OCI-LY1 (cell line): ENCODE data around the gene EML5.

ENCODE experiments used
- H2AFZ ChIP-seq: fragments of 200-600 bp; sonication (generic), shearing (Covaris generic); 2 replicates; pipeline ENCODE4 v1.6.0; 2014; ENCODE audit warnings: antibody characterized with exemption, mild to moderate bottlenecking, low read length
- H3F3A ChIP-seq: fragments of 200-600 bp; sonication (generic), shearing (Covaris generic); 2 replicates; pipeline ENCODE4 v1.6.0; 2014; ENCODE audit warnings: mild to moderate bottlenecking, antibody characterized with exemption, low read length, moderate library complexity; ENCODE audit not compliant: insufficient read depth
- H3K27ac ChIP-seq: fragments of 200-600 bp; sonication (generic); 2 replicates; pipeline ENCODE4 v1.5.1; 2014; ENCODE audit warnings: low read length, mixed run types, mild to moderate bottlenecking, low read depth; ENCODE audit not compliant: poor library complexity, severe bottlenecking
- H3K27me3 ChIP-seq: fragments of 200-600 bp; sonication (generic); 2 replicates; pipeline ENCODE4 v1.6.0; 2014; ENCODE audit warnings: antibody characterized with exemption, mild to moderate bottlenecking, low read length, moderate library complexity; ENCODE audit not compliant: insufficient read depth
- H3K36me3 ChIP-seq: fragments of 200-600 bp; sonication (generic); 2 replicates; pipeline ENCODE4 v1.6.1; 2014; ENCODE audit warnings: mild to moderate bottlenecking, antibody characterized with exemption, low read length, moderate library complexity, mixed read lengths; ENCODE audit not compliant: insufficient read depth
- H3K4me1 ChIP-seq: fragments of 200-600 bp; sonication (generic); 2 replicates; pipeline ENCODE4 v1.5.1; 2014; ENCODE audit warnings: mild to moderate bottlenecking, low read length, moderate library complexity; ENCODE audit not compliant: insufficient read depth, severe bottlenecking
- H3K4me2 ChIP-seq: fragments of 200-600 bp; sonication (generic), shearing (Covaris generic); 2 replicates; pipeline ENCODE4 v1.6.1; 2014; ENCODE audit warnings: low read length
- H3K4me3 ChIP-seq: fragments of 200-600 bp; sonication (generic); 2 replicates; pipeline ENCODE4 v1.5.1; 2014; ENCODE audit warnings: low read length, low read depth, mild to moderate bottlenecking, mixed read lengths; ENCODE audit not compliant: poor library complexity, severe bottlenecking
- H3K79me2 ChIP-seq: fragments of 200-600 bp; shearing (Covaris generic); 2 replicates; pipeline ENCODE4 v1.6.1; 2016; ENCODE audit warnings: mixed run types, low read length, mixed read lengths; ENCODE audit not compliant: insufficient read depth
- H3K9ac ChIP-seq: fragments of 200-600 bp; sonication (generic), shearing (Covaris generic); 2 replicates; pipeline ENCODE4 v1.6.1; 2014; ENCODE audit warnings: mild to moderate bottlenecking, low read length, mixed read lengths
- H3K9me2 ChIP-seq: fragments of 200-600 bp; sonication (generic), shearing (Covaris generic); 2 replicates; pipeline ENCODE4 v1.6.1; 2014; ENCODE audit warnings: low read depth, mild to moderate bottlenecking, low read length, mixed read lengths
- H3K9me3 ChIP-seq: fragments of 200-600 bp; shearing (Covaris generic); 2 replicates; pipeline ENCODE4 v1.6.1; 2014; ENCODE audit warnings: low read length, mixed read lengths
- H4K20me1 ChIP-seq: fragments of 200-600 bp; sonication (generic), shearing (Covaris generic); 2 replicates; pipeline ENCODE4 v1.6.0; 2016; ENCODE audit warnings: mild to moderate bottlenecking, low read length; ENCODE audit not compliant: insufficient read depth
- EZH2 ChIP-seq: fragments of 200-600 bp; sonication (generic), shearing (Covaris generic); IDR thresholded peaks from 2 replicates; pipeline ENCODE4 v1.8.0; 2017; ENCODE audit warnings: borderline replicate concordance, mixed run types, mild to moderate bottlenecking, antibody characterized with exemption, low read length, moderate library complexity, mixed read lengths
- TF ChIP-seq, protein P1 (sequence below): fragments of 200-600 bp; sonication (generic), shearing (Covaris generic); IDR thresholded peaks from 2 replicates; pipeline ENCODE4 v1.5.1; 2017; ENCODE audit warnings: mild to moderate bottlenecking, antibody characterized with exemption, low read length, moderate library complexity, mixed read lengths

EML5 gene

GRCh38 chr14:88840926-88841325, 48.2 kb upstream of the EML5 start:
- H4K20me1 ChIP-seq = no peaks in the 10 kb centered on the region
- H3K9ac ChIP-seq = no peak overlapping the region
- H3K36me3 ChIP-seq = no peaks in the 10 kb centered on the region
- no peaks in the 10 kb centered on the region for H3K27me3 ChIP-seq
- H3K79me2 ChIP-seq = no peaks in the 10 kb centered on the region
- no peaks in the 10 kb centered on the region for H3K9me2 ChIP-seq
- no peak overlapping the region for H3K4me3 ChIP-seq
- no peak overlapping the region for H3K27ac ChIP-seq
- H3F3A ChIP-seq = no peaks in the 10 kb centered on the region
- TF ChIP-seq, protein P1, sequence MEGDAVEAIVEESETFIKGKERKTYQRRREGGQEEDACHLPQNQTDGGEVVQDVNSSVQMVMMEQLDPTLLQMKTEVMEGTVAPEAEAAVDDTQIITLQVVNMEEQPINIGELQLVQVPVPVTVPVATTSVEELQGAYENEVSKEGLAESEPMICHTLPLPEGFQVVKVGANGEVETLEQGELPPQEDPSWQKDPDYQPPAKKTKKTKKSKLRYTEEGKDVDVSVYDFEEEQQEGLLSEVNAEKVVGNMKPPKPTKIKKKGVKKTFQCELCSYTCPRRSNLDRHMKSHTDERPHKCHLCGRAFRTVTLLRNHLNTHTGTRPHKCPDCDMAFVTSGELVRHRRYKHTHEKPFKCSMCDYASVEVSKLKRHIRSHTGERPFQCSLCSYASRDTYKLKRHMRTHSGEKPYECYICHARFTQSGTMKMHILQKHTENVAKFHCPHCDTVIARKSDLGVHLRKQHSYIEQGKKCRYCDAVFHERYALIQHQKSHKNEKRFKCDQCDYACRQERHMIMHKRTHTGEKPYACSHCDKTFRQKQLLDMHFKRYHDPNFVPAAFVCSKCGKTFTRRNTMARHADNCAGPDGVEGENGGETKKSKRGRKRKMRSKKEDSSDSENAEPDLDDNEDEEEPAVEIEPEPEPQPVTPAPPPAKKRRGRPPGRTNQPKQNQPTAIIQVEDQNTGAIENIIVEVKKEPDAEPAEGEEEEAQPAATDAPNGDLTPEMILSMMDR = no peak
- no peak for TF ChIP-seq EZH2
- H3K4me1 ChIP-seq = no peaks in the 10 kb centered on the region
- no peak overlapping the region for H3K4me2 ChIP-seq
- H3K9me3 ChIP-seq = no peaks in the 10 kb centered on the region
- H2AFZ ChIP-seq = no peak overlapping the region

GRCh38 chr14:88838015-88838414, 45.3 kb upstream of the EML5 start:
- Histone ChIP-seq H3F3A (no peaks in the 10 kb centered on the region), H3K4me1 (no peaks in the 10 kb centered on the region), H4K20me1 (no peaks in the 10 kb centered on the region), H3K9me3 (no peaks in the 10 kb centered on the region), H2AFZ (no peak overlapping the region), H3K79me2 (no peaks in the 10 kb centered on the region), H3K4me2 (no peak overlapping the region), H3K27me3 (no peaks in the 10 kb centered on the region), H3K4me3 (no peak overlapping the region), H3K9ac (no peak overlapping the region), H3K9me2 (no peaks in the 10 kb centered on the region), H3K27ac (no peak overlapping the region), H3K36me3 (no peaks in the 10 kb centered on the region)
- TF ChIP-seq, protein P1 = no peak
- TF ChIP-seq EZH2 = no peak

DNA sequence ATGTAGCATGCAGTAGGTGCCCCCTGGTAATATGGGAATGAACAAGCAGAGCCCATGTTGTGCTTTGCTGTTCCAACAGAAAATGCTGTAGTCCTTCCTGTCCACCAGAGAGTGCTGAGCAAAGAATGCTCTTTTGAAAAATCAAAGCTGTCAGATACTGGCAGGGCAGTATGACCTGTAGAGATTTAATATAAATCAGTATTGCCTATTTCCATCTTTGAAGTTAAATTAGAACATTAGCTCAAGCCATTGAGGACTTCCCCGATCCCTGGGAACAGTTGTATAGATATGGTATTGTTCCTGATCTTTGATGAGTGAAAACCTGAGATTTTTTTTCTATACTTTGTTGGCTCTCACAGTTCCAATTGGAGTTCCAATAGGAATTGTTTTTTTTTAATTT, 44.7 kb upstream of the EML5 start:
- H3F3A ChIP-seq = no peaks in the 10 kb centered on the region
- H3K36me3 ChIP-seq = no peaks in the 10 kb centered on the region
- no peak overlapping the region for H3K4me2 ChIP-seq
- H3K9me3 ChIP-seq = no peaks in the 10 kb centered on the region
- no peak overlapping the region for H3K27ac ChIP-seq
- no peaks in the 10 kb centered on the region for H3K9me2 ChIP-seq
- H3K79me2 ChIP-seq = no peaks in the 10 kb centered on the region
- H2AFZ ChIP-seq = no peak overlapping the region
- no peaks in the 10 kb centered on the region for H4K20me1 ChIP-seq
- no peak overlapping the region for H3K4me3 ChIP-seq
- no peak for TF ChIP-seq EZH2
- TF ChIP-seq, protein P1 = no peak
- H3K27me3 ChIP-seq = no peaks in the 10 kb centered on the region
- no peaks in the 10 kb centered on the region for H3K4me1 ChIP-seq
- H3K9ac ChIP-seq = no peak overlapping the region
